GM20000 (cell line): Measurements from ENCODE around the gene PTH1R.

ENCODE experiments used
- DNase-seq: peaks from one replicate; pipeline ENCODE4 v3.0.0; 2012; ENCODE audit warnings: low spot score
- TF ChIP-seq, protein P1 (sequence below): IDR thresholded peaks from 2 replicates; pipeline ENCODE4 v1.5.1; 2012; ENCODE audit warnings: mild to moderate bottlenecking, control low read depth; ENCODE audit errors: extremely low read depth, missing control alignments

PTH1R gene

DNA sequence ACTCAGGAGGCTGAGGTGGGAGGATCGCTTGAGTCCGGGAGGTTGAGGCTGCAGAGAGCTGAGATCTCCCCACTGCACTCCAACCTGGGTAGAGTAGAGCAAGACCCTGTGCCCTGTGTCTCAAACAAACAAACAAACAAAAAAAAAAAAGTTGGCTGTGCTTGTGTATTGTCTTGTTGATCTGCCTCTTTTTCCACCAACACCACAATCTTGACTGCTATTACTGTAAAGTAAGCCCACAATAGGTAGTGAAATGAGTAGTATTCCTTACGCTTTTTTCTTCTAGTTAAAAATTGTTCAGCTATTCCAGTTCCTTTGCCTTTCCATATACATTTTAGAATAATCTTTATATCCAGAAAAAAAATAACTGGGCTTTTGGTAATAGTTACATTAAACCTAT, 35.5 kb downstream of the PTH1R start:
- TF ChIP-seq, protein P1, sequence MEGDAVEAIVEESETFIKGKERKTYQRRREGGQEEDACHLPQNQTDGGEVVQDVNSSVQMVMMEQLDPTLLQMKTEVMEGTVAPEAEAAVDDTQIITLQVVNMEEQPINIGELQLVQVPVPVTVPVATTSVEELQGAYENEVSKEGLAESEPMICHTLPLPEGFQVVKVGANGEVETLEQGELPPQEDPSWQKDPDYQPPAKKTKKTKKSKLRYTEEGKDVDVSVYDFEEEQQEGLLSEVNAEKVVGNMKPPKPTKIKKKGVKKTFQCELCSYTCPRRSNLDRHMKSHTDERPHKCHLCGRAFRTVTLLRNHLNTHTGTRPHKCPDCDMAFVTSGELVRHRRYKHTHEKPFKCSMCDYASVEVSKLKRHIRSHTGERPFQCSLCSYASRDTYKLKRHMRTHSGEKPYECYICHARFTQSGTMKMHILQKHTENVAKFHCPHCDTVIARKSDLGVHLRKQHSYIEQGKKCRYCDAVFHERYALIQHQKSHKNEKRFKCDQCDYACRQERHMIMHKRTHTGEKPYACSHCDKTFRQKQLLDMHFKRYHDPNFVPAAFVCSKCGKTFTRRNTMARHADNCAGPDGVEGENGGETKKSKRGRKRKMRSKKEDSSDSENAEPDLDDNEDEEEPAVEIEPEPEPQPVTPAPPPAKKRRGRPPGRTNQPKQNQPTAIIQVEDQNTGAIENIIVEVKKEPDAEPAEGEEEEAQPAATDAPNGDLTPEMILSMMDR = no peak
- no peak for DNase-seq

DNA sequence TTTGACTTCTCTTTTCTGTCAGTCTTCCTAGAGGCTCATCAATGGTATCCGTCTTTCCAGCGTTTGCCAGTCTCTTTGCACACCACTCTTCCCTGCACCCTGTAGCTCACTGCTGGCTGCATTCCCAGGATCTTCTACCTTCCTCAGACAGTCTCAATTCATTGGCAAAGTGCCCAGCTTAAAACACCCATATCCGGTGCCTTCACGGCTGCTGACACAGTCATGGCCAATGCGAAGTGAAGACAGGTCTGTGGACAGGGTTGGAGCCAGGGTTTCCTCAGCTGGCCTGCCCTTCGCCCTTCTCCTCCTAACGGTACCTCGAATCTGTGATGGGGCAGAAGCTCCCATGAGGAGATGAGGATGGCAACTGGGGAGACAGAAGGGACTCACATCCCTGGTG, 36.1 kb downstream of the PTH1R start:
- DNase-seq = no peak
- TF ChIP-seq, protein P1 = no peak

DNA sequence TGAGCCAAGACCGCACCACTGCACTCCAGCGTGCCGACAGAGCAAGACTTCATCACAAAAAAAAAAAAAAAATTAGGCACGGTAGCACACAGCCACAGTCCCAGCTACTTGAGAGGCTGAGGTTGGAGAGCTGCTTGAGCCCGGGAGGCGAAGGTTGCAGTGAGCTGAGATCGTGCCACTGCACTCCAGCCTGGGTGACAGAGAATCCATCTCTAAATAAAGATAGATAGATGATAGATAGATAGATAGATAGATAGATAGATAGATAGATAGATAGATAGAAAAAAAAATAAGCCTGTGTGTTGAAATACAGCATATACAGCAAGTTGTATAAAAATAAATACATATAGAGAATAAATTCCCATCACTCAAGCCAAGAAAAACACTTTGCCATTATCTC, 37.3 kb downstream of the PTH1R start:
- DNase-seq = no peak
- TF ChIP-seq, protein P1 = no peak

DNA sequence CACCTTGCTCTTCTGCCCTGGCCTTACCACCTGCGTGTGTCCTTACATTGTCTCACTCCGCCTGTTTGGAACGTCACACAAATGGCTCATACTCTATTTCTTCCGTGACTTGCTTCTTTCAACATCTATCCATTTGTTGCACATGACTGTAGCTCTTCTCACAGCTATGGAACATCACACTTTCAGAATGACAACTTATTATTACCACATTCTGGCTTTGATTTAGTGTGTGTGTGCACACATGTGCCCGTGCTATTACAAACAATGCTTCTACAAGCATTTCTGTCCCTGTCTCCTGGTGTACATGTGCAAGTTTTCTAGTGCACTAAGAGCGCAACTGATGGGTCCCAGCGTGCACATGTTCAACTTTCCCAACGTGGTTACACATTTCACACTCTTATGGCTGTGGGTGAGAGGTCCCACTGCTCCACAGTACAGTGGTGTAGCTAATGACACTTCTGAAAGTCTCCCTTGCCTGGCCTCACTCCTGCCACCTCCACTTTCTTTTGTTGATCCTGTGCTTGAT, 37.8 kb downstream of the PTH1R start:
- TF ChIP-seq, protein P1 = no peak
- DNase-seq = no peak

DNA sequence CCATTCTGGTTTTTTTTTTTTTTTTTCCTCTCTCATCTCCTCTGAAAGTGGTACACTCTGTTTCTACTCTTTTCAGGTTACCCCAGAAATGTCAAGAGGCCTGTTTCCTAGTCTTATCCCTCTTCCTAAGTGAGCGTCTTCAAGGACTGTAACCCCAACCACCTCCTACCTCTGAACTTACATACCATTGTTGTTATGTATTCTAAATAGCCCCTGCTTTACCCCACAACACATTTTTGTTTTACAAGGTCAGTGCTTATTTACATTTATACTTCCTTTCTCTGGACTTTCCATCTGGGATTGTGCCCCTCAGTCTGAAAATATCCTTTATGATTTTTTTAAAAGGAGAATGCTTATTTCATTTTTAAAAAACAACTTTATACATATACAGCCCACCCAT, 38.8 kb downstream of the PTH1R start:
- DNase-seq = no peak
- TF ChIP-seq, protein P1 = no peak

DNA sequence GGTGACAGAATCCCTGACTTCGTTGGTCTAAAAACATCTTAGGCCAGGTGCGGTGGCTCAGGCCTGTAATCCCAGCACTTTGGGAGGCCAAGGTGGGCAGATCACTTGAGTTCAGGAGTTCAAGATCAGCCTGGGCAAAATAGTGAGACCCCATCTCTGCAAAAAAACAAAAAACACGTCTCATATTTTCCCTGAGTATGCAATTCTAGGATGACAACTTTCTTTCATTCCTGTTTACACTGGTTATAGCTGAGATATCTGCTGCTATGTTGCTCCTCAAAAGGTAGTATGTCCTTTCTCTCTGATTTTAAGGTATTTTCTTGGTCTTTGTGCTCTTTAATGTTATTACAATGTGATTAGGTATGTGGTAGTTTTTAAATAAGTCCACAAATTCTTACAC, 39.3 kb downstream of the PTH1R start:
- TF ChIP-seq, protein P1 = no peak
- DNase-seq = no peak

DNA sequence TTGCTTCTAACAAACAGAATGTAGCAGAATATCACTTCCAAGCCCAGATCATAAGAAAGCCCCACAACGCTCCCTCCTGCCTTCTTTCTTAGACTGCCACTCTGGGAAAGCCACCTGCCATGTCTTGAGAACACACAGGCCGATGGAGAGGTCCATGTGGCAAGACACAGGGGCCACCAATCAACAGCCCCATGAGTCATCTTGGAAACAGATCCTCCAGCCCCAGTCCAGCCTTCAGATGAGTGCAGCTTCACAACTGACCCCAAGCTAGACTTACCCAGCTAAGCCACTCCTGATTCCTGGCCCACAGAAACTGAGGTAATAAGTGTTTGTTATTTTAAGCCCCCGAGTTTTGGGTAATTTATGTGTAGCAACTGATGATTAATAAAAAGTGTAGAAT, 39.7 kb downstream of the PTH1R start:
- TF ChIP-seq, protein P1 = no peak
- DNase-seq = no peak

DNA sequence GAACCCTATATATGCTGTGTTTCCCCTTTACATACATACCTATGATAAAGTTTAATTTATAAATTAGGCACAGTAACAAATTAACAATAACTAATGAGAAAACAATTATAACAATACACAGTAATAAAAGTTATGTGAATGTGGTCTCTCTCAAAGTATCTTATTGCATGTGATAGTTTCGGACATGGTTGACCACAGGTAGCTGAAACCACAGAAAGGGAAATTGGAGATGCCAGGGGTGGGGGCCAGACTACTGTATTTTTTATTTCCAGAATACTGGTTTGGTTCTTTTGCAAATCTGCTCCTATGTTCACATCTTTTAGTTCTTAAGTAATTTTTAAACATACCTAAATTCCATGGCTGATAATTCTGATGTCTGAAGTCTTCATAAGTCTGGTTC, 40.7 kb downstream of the PTH1R start:
- no peak for DNase-seq
- TF ChIP-seq, protein P1 = no peak
